GM06990 (cell line): ENCODE data around the gene SERPINA7.
"Not testable (repeated sequence)": the region's sequence is repeated elsewhere in the genome, so short reads cannot be mapped to it uniquely, and the experiment has no call there.

Source experiments
- DNase-seq: peaks from one replicate; pipeline ENCODE4 v3.0.0-alpha.2; 2011; ENCODE audit not compliant: insufficient read length; ENCODE audit errors: extremely low read depth
- H3K27me3 ChIP-seq: replicated peaks from 2 replicates; pipeline ENCODE4 v1.6.0; 2011; ENCODE audit warnings: low read length; ENCODE audit not compliant: control insufficient read depth, insufficient read depth
- H3K36me3 ChIP-seq: 2 replicates; pipeline ENCODE4 v1.5.1; 2011; ENCODE audit warnings: low read length; ENCODE audit not compliant: control insufficient read depth, insufficient read depth
- H3K4me3 ChIP-seq: replicated peaks from 2 replicates; pipeline ENCODE4 v1.5.1; 2011; ENCODE audit warnings: low read depth, mild to moderate bottlenecking, control low read depth, low read length
- CTCF ChIP-seq: IDR thresholded peaks from 2 replicates; pipeline ENCODE4 v1.5.1; 2011; ENCODE audit warnings: low read length, control low read depth, mild to moderate bottlenecking, inconsistent platforms; ENCODE audit not compliant: insufficient read depth, poor library complexity, severe bottlenecking

SERPINA7 gene

GRCh38 chrX:106014119-106014775, 24.3 kb downstream of the SERPINA7 start:
- TF ChIP-seq CTCF: no peak
- Histone ChIP-seq H3K27me3 (no peaks in the 10 kb centered on the region), H3K36me3 (no peaks in the 10 kb centered on the region), H3K4me3 (no peak overlapping the region)
- no peak for DNase-seq

- TF ChIP-seq CTCF: no peak
Observed at GRCh38 chrX:106009145-106009544, 29.4 kb downstream of the SERPINA7 start.

GRCh38 chrX:106007815-106008214, 30.7 kb downstream of the SERPINA7 start:
- no peaks in the 10 kb centered on the region for H3K27me3 ChIP-seq

More at GRCh38 chrX:106009145-106009544, 29.4 kb downstream of the SERPINA7 start:
- no peak overlapping the region for H3K4me3 ChIP-seq
- no peak for DNase-seq
- no peaks in the 10 kb centered on the region for H3K27me3 ChIP-seq
- no peaks in the 10 kb centered on the region for H3K36me3 ChIP-seq

GRCh38 chrX:106005684-106006083, 32.8 kb downstream of the SERPINA7 start:
- Histone ChIP-seq H3K27me3 (no peaks in the 10 kb centered on the region), H3K4me3 (no peak overlapping the region), H3K36me3 (no peaks in the 10 kb centered on the region)
- TF ChIP-seq CTCF: no peak
- DNase-seq: no peak

More at GRCh38 chrX:106007815-106008214, 30.7 kb downstream of the SERPINA7 start:
- Histone ChIP-seq H3K4me3 (no peak overlapping the region), H3K36me3 (no peaks in the 10 kb centered on the region)
- no peak for DNase-seq
- TF ChIP-seq CTCF: no peak

- H3K36me3 ChIP-seq, DNase-seq, H3K27me3 ChIP-seq, H3K4me3 ChIP-seq: not testable (repeated sequence)
Observed at GRCh38 chrX:106000609-106001008, 37.9 kb downstream of the SERPINA7 start.

- DNase-seq: no peak
- no peaks in the 10 kb centered on the region for H3K27me3 ChIP-seq
- no peaks in the 10 kb centered on the region for H3K36me3 ChIP-seq
- H3K4me3 ChIP-seq: no peak overlapping the region
- no peak for TF ChIP-seq CTCF
Observed at GRCh38 chrX:106000203-106000602, 38.3 kb downstream of the SERPINA7 start.
